ENCODE measurements around the gene EXOC7.

DNA sequence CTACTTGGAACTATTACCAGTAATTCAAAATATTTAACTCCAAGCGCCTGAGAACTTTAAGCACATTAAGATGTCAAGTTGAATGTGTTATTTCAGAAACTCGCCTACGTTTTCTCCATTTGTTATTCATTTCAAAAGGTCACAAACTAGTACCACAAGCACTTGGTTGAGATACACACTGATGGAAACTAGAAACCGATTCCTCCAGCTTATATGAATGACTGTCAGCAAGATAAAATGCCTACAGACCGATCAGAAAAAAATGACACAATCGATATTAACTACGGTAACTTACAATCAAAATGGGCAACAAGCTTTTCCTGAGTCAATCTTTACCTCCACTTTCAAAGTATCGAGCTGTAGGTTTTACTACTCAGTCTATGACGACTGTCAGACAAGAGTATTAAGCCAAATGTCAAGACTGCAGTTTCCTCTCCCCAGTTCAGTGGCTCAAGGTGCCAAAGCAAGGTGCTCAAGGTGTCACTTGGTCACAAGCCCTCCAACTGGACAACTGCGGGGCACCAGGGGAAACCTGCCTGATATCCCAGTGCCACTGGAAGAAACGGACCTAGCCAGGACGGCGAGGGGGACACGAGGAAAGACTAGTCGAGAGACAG is 31.9 kb downstream of the EXOC7 start:
- TF ChIP-seq, protein P1, sequence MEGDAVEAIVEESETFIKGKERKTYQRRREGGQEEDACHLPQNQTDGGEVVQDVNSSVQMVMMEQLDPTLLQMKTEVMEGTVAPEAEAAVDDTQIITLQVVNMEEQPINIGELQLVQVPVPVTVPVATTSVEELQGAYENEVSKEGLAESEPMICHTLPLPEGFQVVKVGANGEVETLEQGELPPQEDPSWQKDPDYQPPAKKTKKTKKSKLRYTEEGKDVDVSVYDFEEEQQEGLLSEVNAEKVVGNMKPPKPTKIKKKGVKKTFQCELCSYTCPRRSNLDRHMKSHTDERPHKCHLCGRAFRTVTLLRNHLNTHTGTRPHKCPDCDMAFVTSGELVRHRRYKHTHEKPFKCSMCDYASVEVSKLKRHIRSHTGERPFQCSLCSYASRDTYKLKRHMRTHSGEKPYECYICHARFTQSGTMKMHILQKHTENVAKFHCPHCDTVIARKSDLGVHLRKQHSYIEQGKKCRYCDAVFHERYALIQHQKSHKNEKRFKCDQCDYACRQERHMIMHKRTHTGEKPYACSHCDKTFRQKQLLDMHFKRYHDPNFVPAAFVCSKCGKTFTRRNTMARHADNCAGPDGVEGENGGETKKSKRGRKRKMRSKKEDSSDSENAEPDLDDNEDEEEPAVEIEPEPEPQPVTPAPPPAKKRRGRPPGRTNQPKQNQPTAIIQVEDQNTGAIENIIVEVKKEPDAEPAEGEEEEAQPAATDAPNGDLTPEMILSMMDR (conservative IDR thresholded peaks at IDR 0.05 in 1 of 2, IDR thresholded peaks at IDR 0.05 in 1 of 2; ENCODE audit: extremely low read depth in 1 of 2, insufficient read depth in 1 of 2, low read depth in 1 of 2, low read length in 2 of 2), result no peak
- TF ChIP-seq EZH2 (IDR thresholded peaks at IDR 0.05; ENCODE audit: borderline replicate concordance, low read length), result no peak
